Measurements from ENCODE around the gene MBD5.
A peak's percentile ranks its signal among the peaks of the same experiment; 100 is the strongest.

Gene MBD5

DNA sequence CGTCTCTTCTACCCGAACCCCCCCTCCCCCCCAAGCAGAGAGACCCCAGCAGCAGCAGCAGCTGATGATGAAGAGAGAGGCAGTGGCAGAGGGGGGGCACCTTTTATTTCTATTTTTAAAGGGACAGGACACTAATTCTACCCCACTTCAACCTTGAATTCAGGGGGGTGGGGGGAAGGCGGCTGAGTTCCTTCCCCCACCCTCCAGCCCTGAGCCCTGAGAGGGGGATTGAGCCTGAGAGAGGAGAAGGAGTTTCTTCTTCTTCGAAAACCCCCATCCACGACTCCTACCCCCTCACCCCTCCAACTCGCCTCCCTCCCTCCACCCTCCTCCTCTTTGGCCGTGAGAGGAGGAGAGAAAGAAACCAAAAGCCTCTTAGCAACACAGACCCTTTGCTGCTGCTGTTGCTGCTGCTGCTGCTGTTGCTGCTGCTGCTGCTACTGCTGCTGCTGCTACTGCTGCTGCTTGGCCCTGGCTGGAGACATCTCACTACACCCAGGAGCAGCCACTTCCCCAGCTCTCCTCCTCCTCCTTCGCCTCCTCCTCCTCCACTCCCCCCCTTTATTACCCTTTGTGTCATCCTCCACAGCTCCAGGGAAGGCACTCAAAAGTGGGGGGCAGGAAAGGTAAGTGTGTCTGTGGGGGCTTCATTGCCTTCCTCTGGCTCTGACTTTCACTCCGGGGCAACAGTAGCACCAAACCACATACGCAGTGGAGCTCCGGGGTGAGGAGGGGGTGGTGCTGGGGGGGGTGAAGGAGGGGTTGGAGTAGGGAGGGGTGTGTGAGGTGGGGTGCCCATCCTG, at the start of gene MBD5:
TSS of gene MBD5 (plus strand) at position 33 of the 803 bp plus-strand sequence.
- H3K27me3 ChIP-seq = no peaks in the 10 kb centered on the region
- peaks cover 0 to 43% (median 17%) of the 10 kb centered on the region in 4 donors for H3K4me1 ChIP-seq
- H3K4me3 ChIP-seq = peak within 1 kb of the TSS; percentile 68 to 81
- intact Hi-C loops (cut with DNase I; ENCODE audit: low total_unique reads) = loop anchor here (5.0 kb wide), 1 partner anchor 179 kb away; no protein-coding TSS in a partner anchor
- no peaks in the 10 kb centered on the region for H3K36me3 ChIP-seq
- peak within 1 kb of the TSS; percentile 92 to 96 for H3K27ac ChIP-seq
- peak in 1 of 2 donors; percentile 30 for DNase-seq
- TF ChIP-seq, protein P1, sequence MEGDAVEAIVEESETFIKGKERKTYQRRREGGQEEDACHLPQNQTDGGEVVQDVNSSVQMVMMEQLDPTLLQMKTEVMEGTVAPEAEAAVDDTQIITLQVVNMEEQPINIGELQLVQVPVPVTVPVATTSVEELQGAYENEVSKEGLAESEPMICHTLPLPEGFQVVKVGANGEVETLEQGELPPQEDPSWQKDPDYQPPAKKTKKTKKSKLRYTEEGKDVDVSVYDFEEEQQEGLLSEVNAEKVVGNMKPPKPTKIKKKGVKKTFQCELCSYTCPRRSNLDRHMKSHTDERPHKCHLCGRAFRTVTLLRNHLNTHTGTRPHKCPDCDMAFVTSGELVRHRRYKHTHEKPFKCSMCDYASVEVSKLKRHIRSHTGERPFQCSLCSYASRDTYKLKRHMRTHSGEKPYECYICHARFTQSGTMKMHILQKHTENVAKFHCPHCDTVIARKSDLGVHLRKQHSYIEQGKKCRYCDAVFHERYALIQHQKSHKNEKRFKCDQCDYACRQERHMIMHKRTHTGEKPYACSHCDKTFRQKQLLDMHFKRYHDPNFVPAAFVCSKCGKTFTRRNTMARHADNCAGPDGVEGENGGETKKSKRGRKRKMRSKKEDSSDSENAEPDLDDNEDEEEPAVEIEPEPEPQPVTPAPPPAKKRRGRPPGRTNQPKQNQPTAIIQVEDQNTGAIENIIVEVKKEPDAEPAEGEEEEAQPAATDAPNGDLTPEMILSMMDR (IDR thresholded peaks at IDR 0.05) = no peak
- H3K9me3 ChIP-seq = no peaks in the 10 kb centered on the region

DNA sequence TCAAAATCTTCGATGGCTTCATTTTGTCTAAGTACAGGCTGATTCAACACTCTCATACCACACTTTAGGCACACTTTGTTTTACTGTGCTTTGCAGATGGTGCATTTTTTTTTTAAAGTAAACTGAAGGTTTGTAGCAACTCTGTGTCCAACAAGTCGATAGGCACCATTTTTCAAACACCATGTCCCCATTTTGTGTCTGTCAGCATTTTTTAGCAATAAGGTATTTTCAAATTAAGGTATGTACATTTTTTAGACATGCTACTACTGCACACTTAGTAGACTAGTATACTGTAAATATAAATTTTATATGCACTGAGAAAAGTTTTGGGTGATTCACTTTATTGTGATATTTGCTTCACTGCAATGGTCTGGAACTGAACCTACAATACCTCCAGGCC, 44.8 kb upstream of the MBD5 start:
- peaks cover 0 to 5% (median 4%) of the 10 kb centered on the region in 3 donors for H3K36me3 ChIP-seq
- no peak for DNase-seq
- H3K4me1 ChIP-seq = peaks cover 0 to 5% (median 0%) of the 10 kb centered on the region in 4 donors
- H3K27me3 ChIP-seq = no peaks in the 10 kb centered on the region
- no peak overlapping the region for H3K4me3 ChIP-seq
- H3K27ac ChIP-seq = no peak overlapping the region
- H3K9me3 ChIP-seq = no peaks in the 10 kb centered on the region
- intact Hi-C loops (cut with DNase I; ENCODE audit: low total_unique reads) = no loop called here
- TF ChIP-seq, protein P1 (IDR thresholded peaks at IDR 0.05) = no peak

DNA sequence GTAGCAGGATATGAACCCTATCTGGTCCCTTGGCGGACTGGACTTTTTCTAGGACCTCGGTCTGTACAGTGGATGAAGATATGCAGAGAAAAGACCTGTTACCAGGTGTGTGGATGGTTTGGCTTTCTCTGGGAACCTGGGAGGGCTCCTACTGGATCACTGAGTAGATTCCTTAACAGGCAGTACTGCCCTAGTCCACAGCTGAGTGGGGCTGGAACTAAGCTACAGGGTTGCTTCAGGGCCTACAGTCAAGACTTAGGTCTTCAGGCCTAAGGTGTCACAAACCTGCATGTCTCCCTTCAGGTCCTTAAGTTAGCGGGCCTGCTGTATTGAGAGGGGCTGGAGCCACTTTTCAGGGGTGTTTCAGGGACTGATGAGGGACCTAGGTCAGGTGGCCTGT, 43.2 kb upstream of the MBD5 start:
- peaks cover 0 to 4% (median 0%) of the 10 kb centered on the region in 3 donors for H3K36me3 ChIP-seq
- no peaks in the 10 kb centered on the region for H3K27me3 ChIP-seq
- no peaks in the 10 kb centered on the region for H3K9me3 ChIP-seq
- DNase-seq = no peak
- intact Hi-C loops (cut with DNase I; ENCODE audit: low total_unique reads) = no loop called here
- TF ChIP-seq, protein P1 (IDR thresholded peaks at IDR 0.05) = no peak
- H3K4me1 ChIP-seq = peaks cover 0 to 5% (median 0%) of the 10 kb centered on the region in 4 donors
- H3K4me3 ChIP-seq = no peak overlapping the region
- no peak overlapping the region for H3K27ac ChIP-seq

DNA sequence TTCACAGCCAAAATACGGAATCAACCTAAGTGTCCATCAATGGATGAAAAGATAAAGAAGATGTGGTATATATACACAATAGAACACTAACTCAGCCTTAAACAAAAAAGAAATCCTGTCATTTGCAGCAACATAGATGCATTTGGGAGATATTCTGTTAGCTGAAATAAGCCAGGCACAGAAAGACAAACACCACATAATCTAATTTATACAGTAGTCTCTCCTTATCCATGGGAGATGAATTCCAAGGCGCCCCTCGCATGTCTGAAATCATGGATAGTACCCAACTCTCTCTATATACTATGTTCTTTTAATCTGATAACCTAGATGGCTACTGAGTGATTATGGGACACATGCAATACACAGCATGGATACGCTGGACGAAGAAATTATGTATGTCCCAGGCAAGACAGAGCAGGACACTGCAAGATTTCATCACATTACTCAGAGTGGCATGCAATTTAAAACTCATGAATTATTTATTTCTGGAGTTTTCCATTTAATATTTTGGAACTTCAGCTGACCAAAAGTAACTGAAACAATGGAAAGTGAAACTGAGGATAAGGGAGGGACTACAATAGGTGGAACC, 39.9 kb upstream of the MBD5 start:
- Histone ChIP-seq H3K4me3 (no peak overlapping the region), H3K4me1 (peaks cover 0 to 5% (median 0%) of the 10 kb centered on the region in 4 donors), H3K27me3 (no peaks in the 10 kb centered on the region), H3K36me3 (peaks cover 0 to 4% (median 0%) of the 10 kb centered on the region in 3 donors), H3K27ac (no peak overlapping the region), H3K9me3 (no peaks in the 10 kb centered on the region)
- TF ChIP-seq, protein P1 (IDR thresholded peaks at IDR 0.05) = no peak
- intact Hi-C loops (cut with DNase I; ENCODE audit: low total_unique reads) = loop anchor here (5.0 to 10.0 kb wide), 2 partner anchors 534 to 921 kb away; no protein-coding TSS in a partner anchor
- no peak for DNase-seq

DNA sequence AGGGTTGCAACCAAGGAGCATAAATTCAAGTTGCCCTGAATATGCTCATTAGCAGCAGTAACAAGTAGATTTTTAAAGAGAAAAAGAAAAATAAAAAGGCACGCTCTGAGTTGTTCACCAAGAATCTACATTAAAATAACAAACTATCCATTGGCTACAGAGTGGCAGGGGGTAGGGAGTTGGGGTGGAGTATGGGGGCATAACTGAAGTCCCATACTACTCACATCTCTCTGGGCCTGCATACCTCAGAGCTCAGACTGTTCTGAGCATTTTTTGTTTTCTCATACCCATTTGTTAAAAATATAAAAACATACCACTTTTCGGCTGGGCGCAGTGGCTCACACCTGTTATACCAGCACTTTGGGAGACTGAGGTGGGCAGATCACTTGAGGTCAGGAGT, 31.8 kb upstream of the MBD5 start:
- intact Hi-C loops (cut with DNase I; ENCODE audit: low total_unique reads) = loop anchor here (10.0 kb wide), 1 partner anchor 526 kb away; no protein-coding TSS in a partner anchor
- Histone ChIP-seq H3K9me3 (no peaks in the 10 kb centered on the region), H3K27me3 (no peaks in the 10 kb centered on the region), H3K4me3 (no peak overlapping the region), H3K4me1 (peaks cover 0 to 16% (median 0%) of the 10 kb centered on the region in 4 donors), H3K27ac (no peak overlapping the region), H3K36me3 (no peaks in the 10 kb centered on the region)
- TF ChIP-seq, protein P1 (IDR thresholded peaks at IDR 0.05) = no peak
- no peak for DNase-seq

Measured in tibial artery (tissue), 4 donors.